Uterus (tissue), 4 donors: Measurements from ENCODE around the gene MED10. TPM values are rescaled to one million over a fixed set of nuclear protein-coding genes. Genes with fewer than 3 reads are reported as not detected.

ENCODE experiments used
- DNase-seq, 2 donors: peaks; one replicate each; pipeline ENCODE4 v3.0.0-alpha.2; 2019 to 2020
- H3K27ac ChIP-seq, 2 donors: fragments of 200-600 bp; sonication (generic); 1 replicate in 1 of 2; 2 replicates in 1 of 2; pipeline ENCODE4 v1.5.1; 2016 to 2018
- H3K27me3 ChIP-seq, 2 donors: fragments of 200-600 bp; sonication (generic); one replicate each; pipeline ENCODE4 v1.5.1; 2018 to 2019; ENCODE audit warnings: control low read depth in 1 of 2
- H3K36me3 ChIP-seq, 2 donors: fragments of 200-600 bp; sonication (generic); one replicate each; pipeline ENCODE4 v1.5.1; 2019; ENCODE audit warnings: control low read depth in 1 of 2
- H3K4me1 ChIP-seq, 2 donors: fragments of 200-600 bp; sonication (generic); one replicate each; pipeline ENCODE4 v1.5.1; 2018 to 2019; ENCODE audit warnings: control low read depth in 1 of 2
- H3K4me3 ChIP-seq, 2 donors: fragments of 200-600 bp; sonication (generic); 1 replicate in 1 of 2; 2 replicates in 1 of 2; pipeline ENCODE4 v1.5.1; 2018 to 2019; ENCODE audit warnings: mild to moderate bottlenecking in 1 of 2
- H3K9me3 ChIP-seq, 2 donors: fragments of 200-600 bp; sonication (generic); one replicate each; pipeline ENCODE4 v1.5.1; 2019; ENCODE audit warnings: control low read depth in 1 of 2
- POLR2A ChIP-seq, 2 donors: fragments of 450-650 bp; IDR thresholded peaks; one replicate each; pipeline ENCODE4 v1.6.1; 2016; ENCODE audit warnings: antibody characterized with exemption in 2 of 2, mild to moderate bottlenecking in 1 of 2, moderate library complexity in 1 of 2
- intact Hi-C: fragments of 100-400 bp; cut with DNase I; formaldehyde crosslinking; loops from one replicate; pipeline ENCODE4 v1.15.1; 2023; ENCODE audit warnings: low total_unique reads
- total RNA-seq, 4 donors: library from RNA; depleted of rRNA in 3 of 4; stranded (reverse); fragments of >200 nt in 3 of 4; gene quantifications; one replicate each; pipeline versions ENCODE4 v1.1.0 to v1.2.4, GENCODE V29; 2014 to 2023
- TF ChIP-seq, protein P1 (sequence below), 4 experiments: fragments of 200-600 bp in 2 of 4; fragments of 450-650 bp in 2 of 4; sonication (generic) in 2 of 4; IDR thresholded peaks; one replicate each; pipeline ENCODE4 v1.5.1; 2016 to 2019; ENCODE audit warnings: antibody characterized with exemption in 4 of 4, mild to moderate bottlenecking in 2 of 4, moderate library complexity in 1 of 4
- donor health status: DM: yes; HTN: yes; CAD: no.

MED10 gene
- total RNA-seq, 4 donors from 2014 or later = 5.1 to 32.6 (median 20.6) TPM

DNA sequence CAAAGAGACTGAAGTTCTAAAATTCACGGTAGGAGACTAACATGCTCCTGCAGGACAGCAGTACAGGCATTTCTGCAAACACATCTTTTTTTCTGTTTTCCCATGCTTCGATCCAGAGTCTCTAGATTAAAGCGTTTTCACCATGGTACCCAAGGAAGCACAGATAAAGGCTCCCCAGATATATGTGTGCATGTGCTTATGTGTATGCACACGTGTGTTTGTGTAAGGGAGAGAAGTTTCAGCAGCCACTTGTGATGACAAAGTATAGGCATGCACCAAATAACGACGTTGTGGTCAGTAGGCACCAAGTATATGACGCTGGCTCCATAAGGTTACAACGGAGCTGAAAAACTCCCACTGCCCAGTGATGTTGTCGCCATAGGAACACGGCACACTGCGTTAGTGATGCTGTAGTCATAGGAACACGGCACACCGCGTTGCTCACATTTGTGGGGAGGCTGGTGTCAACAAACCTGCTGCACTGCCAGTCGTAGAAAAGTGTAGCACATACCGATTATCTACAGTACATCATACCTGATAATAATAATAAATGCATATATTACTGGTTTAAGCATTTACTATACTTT, 21.7 kb downstream of the MED10 start:
- Histone ChIP-seq H3K27ac (no peak overlapping the region), H3K4me1 (no peaks in the 10 kb centered on the region), H3K27me3 (no peaks in the 10 kb centered on the region), H3K36me3 (no peaks in the 10 kb centered on the region), H3K4me3 (no peak overlapping the region), H3K9me3 (no peaks in the 10 kb centered on the region)
- TF ChIP-seq, protein P1, sequence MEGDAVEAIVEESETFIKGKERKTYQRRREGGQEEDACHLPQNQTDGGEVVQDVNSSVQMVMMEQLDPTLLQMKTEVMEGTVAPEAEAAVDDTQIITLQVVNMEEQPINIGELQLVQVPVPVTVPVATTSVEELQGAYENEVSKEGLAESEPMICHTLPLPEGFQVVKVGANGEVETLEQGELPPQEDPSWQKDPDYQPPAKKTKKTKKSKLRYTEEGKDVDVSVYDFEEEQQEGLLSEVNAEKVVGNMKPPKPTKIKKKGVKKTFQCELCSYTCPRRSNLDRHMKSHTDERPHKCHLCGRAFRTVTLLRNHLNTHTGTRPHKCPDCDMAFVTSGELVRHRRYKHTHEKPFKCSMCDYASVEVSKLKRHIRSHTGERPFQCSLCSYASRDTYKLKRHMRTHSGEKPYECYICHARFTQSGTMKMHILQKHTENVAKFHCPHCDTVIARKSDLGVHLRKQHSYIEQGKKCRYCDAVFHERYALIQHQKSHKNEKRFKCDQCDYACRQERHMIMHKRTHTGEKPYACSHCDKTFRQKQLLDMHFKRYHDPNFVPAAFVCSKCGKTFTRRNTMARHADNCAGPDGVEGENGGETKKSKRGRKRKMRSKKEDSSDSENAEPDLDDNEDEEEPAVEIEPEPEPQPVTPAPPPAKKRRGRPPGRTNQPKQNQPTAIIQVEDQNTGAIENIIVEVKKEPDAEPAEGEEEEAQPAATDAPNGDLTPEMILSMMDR (IDR thresholded peaks at IDR 0.05) = no peak
- TF ChIP-seq POLR2A (IDR thresholded peaks at IDR 0.05) = no peak
- DNase-seq = no peak
- intact Hi-C loops = no loop called here

DNA sequence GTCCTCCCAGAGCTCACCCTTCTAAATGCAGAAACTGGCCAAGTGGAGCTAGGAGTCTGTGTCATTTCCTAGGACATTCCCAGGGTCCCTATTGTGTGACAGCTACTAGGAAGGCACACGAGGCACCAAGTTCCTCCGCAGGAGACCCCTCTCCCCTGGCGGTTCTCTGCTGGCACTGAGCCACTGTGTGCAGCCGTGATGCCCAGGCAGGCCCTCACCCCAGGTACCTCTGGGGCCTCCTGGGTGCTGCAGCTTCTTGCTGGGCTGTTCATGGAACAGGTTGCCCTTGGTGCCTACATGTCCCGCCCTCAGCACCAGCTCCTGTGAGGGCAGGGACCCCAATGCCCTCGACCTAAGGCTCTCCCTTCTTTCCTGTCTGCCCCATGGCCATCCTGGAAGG, 23.1 kb downstream of the MED10 start:
- no peak overlapping the region for H3K4me3 ChIP-seq
- no peak overlapping the region for H3K27ac ChIP-seq
- H3K9me3 ChIP-seq = no peaks in the 10 kb centered on the region
- TF ChIP-seq POLR2A (IDR thresholded peaks at IDR 0.05) = no peak
- TF ChIP-seq, protein P1 (IDR thresholded peaks at IDR 0.05) = no peak
- intact Hi-C loops = no loop called here
- H3K4me1 ChIP-seq = no peaks in the 10 kb centered on the region
- H3K27me3 ChIP-seq = no peaks in the 10 kb centered on the region
- no peaks in the 10 kb centered on the region for H3K36me3 ChIP-seq
- no peak for DNase-seq

DNA sequence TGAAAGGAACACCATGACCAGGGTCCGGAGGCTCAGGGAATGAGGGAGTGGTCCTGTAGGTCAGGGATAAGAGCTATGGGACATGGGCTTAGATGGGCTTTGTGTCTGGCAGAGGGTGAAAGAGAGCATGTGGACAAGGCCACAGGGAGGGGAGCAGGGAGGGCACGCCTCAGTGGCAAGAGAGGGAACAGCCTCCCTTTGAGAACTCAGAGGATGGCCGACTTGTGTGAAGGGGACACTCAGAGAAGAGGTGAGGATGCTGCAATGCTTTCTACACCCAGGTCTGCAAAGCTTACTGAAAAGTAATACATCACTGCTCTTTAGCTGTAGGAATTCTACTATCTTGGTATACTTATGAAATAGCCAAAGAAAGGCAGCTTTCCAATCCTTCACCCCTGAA, 23.5 kb downstream of the MED10 start:
- intact Hi-C loops = no loop called here
- H3K4me1 ChIP-seq = no peaks in the 10 kb centered on the region
- no peaks in the 10 kb centered on the region for H3K27me3 ChIP-seq
- no peaks in the 10 kb centered on the region for H3K36me3 ChIP-seq
- TF ChIP-seq, protein P1 (IDR thresholded peaks at IDR 0.05) = no peak
- no peak for TF ChIP-seq POLR2A (IDR thresholded peaks at IDR 0.05)
- no peak for DNase-seq
- no peaks in the 10 kb centered on the region for H3K9me3 ChIP-seq
- H3K4me3 ChIP-seq = no peak overlapping the region
- no peak overlapping the region for H3K27ac ChIP-seq

DNA sequence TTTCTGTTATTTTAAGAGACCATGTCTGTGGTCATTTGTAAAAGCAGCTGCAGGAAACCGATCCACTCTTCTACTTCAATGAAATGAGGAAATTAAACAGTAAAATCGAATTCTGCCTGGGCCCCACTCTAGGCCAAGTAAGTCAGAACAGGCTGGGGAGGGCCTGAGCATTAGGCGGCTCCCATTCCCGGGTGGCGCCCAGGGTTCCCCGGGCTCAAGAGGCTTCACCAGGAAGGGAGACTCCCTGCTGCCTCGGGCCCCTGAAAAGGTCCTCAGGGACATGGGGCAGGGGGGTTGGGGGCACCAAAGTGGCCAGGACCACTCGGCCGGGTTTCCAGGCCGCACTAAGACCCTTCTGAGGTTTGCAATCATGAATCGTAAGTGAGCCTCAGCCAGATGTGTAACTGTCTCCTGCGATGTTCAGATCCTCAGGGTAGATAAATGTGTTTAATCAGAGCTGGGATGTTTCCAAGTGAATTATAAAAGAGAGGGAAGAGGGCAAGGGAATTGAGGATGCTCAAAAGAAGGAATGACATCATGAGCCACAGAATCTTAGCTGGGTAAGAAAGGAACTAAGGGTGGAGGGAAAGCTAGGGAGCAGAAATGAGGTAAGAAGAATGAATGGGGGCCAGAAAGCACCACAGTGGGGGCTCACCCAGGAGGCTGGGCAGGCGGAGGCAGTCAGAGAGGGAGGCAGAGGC, 24.6 kb downstream of the MED10 start:
- Histone ChIP-seq H3K4me3 (no peak overlapping the region), H3K27ac (no peak overlapping the region), H3K4me1 (no peaks in the 10 kb centered on the region), H3K27me3 (no peaks in the 10 kb centered on the region), H3K9me3 (no peaks in the 10 kb centered on the region), H3K36me3 (no peaks in the 10 kb centered on the region)
- no peak for DNase-seq
- intact Hi-C loops = no loop called here
- TF ChIP-seq, protein P1 (IDR thresholded peaks at IDR 0.05) = no peak
- no peak for TF ChIP-seq POLR2A (IDR thresholded peaks at IDR 0.05)

DNA sequence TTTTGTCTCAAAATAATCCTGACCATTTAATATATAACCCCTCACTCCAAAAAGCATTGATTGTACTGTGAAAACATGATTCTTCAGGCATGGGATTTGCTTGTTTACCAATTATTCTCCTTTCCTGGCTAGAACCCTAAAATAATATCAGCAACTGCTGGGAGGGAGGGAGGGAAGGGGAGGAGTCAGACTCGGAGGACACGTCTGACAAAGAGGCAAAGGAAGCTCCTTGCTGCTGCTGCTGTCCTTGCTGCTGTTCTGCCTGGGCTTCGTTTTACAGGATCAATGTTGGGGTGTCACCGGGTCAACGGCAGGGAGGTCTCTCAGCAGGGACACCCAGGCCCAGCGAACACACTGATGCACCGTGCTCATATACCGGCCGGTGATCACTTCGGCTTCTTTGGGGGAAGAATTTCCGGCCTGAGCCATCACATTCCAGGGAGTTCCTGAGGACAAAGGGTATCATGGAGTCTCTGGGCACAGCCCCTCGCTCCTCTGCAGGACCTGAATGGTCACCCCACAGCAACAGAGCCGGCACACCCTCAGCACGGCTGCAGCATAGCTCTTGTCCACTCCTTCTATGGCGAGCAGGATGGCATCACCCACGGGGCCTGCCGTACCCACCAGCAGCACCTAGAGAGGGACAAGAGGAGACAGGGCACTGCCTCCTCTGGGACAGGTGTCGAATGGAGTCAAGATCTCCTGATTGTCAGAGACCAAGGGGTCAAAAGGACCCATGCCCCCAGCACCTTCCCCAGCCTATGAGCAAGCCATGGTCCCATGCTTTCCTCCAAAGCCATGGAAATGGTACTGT, 27.9 kb downstream of the MED10 start:
- TF ChIP-seq, protein P1 (IDR thresholded peaks at IDR 0.05) = no peak
- TF ChIP-seq POLR2A (IDR thresholded peaks at IDR 0.05) = no peak
- intact Hi-C loops = no loop called here
- no peak for DNase-seq
- Histone ChIP-seq H3K4me3 (no peak overlapping the region), H3K9me3 (no peaks in the 10 kb centered on the region), H3K27me3 (no peaks in the 10 kb centered on the region), H3K36me3 (no peaks in the 10 kb centered on the region), H3K27ac (no peak overlapping the region), H3K4me1 (no peaks in the 10 kb centered on the region)
